Fibroblast of villous mesenchyme (primary cell): ENCODE results near the gene ADGRL3. TPM values are rescaled to one million over a fixed set of nuclear protein-coding genes. Genes with fewer than 3 reads are reported as not detected.

Experiments used
- DNase-seq: peaks from one replicate; pipeline ENCODE4 v3.0.0-alpha.2; 2010; ENCODE audit warnings: low read depth
- H3K4me3 ChIP-seq: 2 replicates; pipeline ENCODE4 v1.5.1; 2011; ENCODE audit warnings: low read depth, mild to moderate bottlenecking, low read length
- CTCF ChIP-seq: IDR thresholded peaks from 2 replicates; pipeline ENCODE4 v1.5.1; 2012; ENCODE audit warnings: low read depth, mild to moderate bottlenecking, low read length; ENCODE audit not compliant: insufficient read depth
- total RNA-seq: library from RNA; depleted of rRNA; stranded (reverse); fragments of >200 nt; gene quantifications from 2 replicates; pipeline ENCODE4 v1.2.3, GENCODE V29; 2012

Gene ADGRL3
- 1.3 and 2.2 TPM in 2 replicates for total RNA-seq

DNA sequence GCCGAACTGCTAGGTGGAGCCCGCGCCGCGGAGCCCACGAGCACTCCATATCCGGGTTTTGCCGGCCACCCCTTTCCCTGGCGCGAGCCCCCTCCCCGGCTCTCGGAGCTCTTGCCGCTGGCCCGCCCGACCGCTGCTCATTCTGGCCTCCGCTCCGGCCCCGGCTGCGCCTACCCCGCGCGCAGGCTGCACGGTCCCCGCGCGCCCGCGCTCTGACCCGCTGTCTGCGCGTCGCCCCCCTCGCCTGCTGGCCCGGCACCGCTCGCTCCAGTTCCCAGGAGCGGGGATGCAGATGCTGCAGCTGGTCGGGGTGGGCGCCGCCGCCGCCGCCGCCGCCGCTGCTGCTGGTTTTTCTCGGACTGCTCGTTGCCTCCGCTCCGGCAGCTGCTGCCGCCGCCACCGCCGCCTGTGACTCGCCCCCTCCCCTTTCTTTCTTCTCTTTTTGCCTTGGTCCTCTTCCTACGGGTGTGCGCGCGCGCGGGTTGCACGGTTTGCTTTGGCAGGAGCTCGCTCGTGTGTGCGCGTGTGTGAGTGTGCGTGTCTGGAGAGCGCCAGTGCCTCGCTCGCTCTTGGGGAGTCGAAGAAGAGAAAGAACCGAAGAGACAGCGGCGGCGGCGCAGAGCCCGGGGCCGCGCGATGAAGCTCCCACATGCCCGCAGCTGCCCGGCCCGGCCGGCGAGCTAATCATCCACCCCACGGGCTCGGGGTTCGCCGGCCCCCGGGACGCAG is at the start of gene ADGRL3:
TSS of gene ADGRL3 (plus strand) at position 140 of the 729 bp plus-strand sequence.
- no peak for TF ChIP-seq CTCF
- DNase-seq, result peak; percentile 3
- peak within 1 kb of the TSS; percentile 30 for H3K4me3 ChIP-seq

DNA sequence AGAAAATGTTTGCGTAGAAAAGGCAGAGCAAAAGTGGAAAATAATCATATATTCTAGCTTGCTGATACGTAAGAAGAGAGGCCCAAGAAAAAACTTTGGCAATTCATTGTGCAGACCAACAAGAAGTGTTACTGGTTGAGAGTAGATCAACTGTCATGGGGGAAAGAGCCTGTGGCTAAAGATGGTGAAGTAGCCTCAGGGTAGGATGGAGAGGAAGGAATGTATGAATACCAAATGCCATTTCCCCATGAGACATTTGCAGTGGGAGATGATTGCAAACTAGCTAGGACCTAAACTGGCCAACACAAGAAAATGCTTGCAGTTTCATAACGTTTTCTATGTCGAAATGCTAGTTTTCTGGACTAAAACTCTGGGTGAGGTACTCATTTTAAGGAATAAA is 47.7 kb upstream of the ADGRL3 start:
- H3K4me3 ChIP-seq, result no peak overlapping the region
- no peak for TF ChIP-seq CTCF
- no peak for DNase-seq

- DNase-seq, result no peak
- TF ChIP-seq CTCF, result no peak
- no peak overlapping the region for H3K4me3 ChIP-seq
Observed at GRCh38 chr4:61160478-61160877, 39.6 kb upstream of the ADGRL3 start.

DNA sequence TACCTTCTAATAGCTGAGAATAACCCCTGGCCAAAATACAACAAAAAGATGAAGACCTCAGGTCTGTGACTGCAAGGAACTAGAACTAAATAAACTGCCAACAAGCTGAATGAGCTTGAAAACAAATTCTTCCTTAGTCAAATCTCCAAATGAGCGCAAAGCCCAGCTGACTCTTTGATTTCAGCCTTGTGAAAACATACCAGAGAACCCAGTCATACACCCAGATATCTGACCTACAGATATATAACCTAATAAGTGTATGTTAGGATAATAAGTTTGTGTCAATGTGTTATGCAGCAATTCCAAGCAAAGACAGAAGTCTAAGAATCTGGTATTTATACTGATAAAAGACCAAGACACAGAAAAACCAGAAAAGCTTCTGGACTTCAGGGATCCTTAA is 38.0 kb upstream of the ADGRL3 start:
- no peak for DNase-seq
- no peak for TF ChIP-seq CTCF
- H3K4me3 ChIP-seq, result no peak overlapping the region

- DNase-seq, result no peak
- no peak for TF ChIP-seq CTCF
Observed at GRCh38 chr4:61173799-61174198, 26.3 kb upstream of the ADGRL3 start.

DNA sequence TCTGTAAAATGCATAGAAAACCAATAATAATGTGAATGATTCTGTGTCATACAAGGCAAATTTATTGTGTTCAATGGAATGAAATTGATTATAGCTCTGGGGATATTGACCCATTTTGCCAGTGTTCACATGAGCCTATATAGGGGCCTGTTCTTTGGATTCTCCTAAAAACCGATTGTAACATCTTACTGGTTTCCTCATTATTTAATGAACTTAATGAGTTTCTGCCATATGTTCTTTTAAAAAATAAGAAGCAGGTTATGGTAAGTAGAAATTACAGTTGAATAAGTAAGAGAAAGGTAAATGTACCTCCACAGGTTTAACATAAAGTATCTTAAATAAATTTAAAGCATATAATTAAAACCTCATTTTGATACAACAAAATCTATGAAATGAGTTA is 24.6 kb upstream of the ADGRL3 start:
- no peak for DNase-seq

More at GRCh38 chr4:61173799-61174198, 26.3 kb upstream of the ADGRL3 start:
- no peak overlapping the region for H3K4me3 ChIP-seq

More for the DNA sequence above, 24.6 kb upstream of the ADGRL3 start:
- no peak for TF ChIP-seq CTCF
- no peak overlapping the region for H3K4me3 ChIP-seq
